Suprapubic skin (tissue), 4 donors: ENCODE measurements around the gene CCDC178.

ENCODE experiments used
- CTCF ChIP-seq, 2 donors: fragments of 200-600 bp in 1 of 2; fragments of 450-650 bp in 1 of 2; sonication (generic) in 1 of 2; IDR thresholded peaks; one replicate each; pipeline ENCODE4 v1.5.1; 2016 to 2019; ENCODE audit warnings: antibody characterized with exemption in 2 of 2, mild to moderate bottlenecking in 1 of 2, moderate library complexity in 1 of 2
- POLR2A ChIP-seq, 2 donors: fragments of 450-650 bp; IDR thresholded peaks; one replicate each; pipeline ENCODE4 v1.6.1; 2017; ENCODE audit warnings: antibody characterized with exemption in 2 of 2, mild to moderate bottlenecking in 2 of 2, moderate library complexity in 2 of 2
- POLR2AphosphoS5 ChIP-seq, 3 donors: sonication (generic); formaldehyde crosslinking; IDR thresholded peaks; one replicate each; pipeline ENCODE4 v1.6.1; 2017; ENCODE audit warnings: antibody characterized with exemption in 3 of 3

- TF ChIP-seq POLR2A (IDR thresholded peaks at IDR 0.05) (no peak), CTCF (IDR thresholded peaks at IDR 0.05) (no peak), POLR2AphosphoS5 (IDR thresholded peaks at IDR 0.05) (no peak)
These were observed 459.6 kb downstream of the CCDC178 start for GRCh38 chr18:32980896-32981295.
